ENCODE measurements around the gene MAD1L1.

The MAD1L1 gene

DNA sequence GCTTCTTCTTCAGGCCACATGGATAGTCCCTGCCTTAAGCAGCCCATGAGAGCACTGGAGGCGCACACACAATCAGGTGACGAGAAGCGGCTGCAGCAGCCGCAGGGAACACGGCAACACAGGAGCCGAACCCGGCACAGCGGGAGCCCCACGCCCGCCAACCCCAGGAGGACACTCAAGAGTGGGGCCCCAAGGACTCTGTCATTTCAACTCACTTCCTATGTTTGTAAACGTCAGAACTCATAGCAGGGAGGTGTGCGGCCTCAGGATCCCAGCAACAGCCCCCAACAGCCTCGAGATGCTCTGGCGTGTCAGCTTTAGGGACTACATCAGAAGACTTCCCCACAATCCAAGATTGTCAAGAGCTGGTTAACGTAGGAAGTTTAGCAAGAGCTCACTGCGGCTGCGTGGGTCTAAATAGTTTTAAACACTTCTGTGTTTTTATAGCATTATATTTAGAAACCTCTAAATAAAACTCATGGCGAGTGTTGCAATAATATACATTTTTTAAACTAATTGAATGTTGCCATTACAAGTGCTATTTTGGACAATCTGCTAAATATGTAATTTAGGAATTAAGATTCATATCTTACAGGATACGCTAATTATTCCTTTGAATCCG, 123.4 kb downstream of the MAD1L1 start:
- DNase-seq (ENCODE audit: low read depth): no peak
- TF ChIP-seq, protein P1, sequence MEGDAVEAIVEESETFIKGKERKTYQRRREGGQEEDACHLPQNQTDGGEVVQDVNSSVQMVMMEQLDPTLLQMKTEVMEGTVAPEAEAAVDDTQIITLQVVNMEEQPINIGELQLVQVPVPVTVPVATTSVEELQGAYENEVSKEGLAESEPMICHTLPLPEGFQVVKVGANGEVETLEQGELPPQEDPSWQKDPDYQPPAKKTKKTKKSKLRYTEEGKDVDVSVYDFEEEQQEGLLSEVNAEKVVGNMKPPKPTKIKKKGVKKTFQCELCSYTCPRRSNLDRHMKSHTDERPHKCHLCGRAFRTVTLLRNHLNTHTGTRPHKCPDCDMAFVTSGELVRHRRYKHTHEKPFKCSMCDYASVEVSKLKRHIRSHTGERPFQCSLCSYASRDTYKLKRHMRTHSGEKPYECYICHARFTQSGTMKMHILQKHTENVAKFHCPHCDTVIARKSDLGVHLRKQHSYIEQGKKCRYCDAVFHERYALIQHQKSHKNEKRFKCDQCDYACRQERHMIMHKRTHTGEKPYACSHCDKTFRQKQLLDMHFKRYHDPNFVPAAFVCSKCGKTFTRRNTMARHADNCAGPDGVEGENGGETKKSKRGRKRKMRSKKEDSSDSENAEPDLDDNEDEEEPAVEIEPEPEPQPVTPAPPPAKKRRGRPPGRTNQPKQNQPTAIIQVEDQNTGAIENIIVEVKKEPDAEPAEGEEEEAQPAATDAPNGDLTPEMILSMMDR (conservative IDR thresholded peaks at IDR 0.05; ENCODE audit: low read length): no peak
- H3K4me3 ChIP-seq (ENCODE audit: low read length): no peak overlapping the region

DNA sequence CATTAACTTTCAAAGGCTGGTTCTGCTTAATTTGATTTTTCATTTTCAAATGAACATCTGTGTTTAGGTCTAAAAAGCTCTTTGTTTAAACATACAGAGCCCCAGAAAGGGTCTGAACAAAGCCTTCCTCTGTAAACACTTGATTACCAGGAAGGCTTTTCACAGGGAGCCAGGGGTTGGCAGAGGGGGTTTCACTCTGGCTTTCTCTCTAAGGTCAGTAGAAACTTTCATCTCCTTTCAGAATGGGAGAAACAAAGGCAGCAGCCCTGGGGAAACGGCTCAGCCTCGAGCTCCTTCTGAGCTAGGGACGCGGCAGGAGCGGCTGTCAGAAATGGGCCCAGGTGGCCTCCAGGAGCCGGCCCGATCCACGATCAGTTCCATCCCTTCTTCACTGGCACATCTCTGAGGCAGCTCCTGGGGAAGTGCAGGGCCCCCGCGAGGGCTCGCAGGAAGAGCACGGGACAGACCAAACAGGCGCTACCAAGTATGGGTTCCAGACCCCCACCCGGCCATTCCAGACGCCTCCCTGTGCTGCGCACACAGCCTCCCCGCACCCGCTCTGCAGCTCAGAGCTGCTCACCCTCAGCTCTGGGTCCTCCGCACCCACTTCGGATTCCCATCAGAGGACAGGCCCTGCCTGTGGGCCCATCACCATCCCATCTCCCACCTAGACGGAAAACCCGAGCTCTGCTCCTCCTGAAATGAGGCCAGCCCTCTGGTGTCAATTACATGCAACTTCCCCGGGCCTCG, 124.1 kb downstream of the MAD1L1 start:
- TF ChIP-seq, protein P1 (conservative IDR thresholded peaks at IDR 0.05; ENCODE audit: low read length): no peak
- DNase-seq (ENCODE audit: low read depth): no peak
- no peak overlapping the region for H3K4me3 ChIP-seq (ENCODE audit: low read length)

DNA sequence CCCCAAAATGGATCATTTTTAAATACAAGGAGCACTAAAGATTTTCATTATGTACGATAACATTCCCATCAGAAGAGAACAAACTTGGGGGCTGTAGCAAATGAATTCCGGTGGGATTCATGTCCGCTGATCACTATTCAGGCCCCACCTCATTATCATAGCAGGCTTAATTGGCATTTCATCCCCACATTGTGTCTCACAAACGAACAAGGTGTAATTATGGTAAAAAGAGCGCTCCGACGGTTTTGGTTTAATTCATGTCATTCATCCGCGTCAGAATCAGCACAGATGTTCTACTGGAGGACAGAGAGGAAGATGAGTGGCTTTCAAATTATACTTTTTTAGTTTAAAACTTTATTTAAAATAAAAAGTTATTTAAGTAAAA, 124.7 kb downstream of the MAD1L1 start:
- DNase-seq (ENCODE audit: low read depth): no peak
- TF ChIP-seq, protein P1 (conservative IDR thresholded peaks at IDR 0.05; ENCODE audit: low read length): no peak
- H3K4me3 ChIP-seq (ENCODE audit: low read length): no peak overlapping the region

DNA sequence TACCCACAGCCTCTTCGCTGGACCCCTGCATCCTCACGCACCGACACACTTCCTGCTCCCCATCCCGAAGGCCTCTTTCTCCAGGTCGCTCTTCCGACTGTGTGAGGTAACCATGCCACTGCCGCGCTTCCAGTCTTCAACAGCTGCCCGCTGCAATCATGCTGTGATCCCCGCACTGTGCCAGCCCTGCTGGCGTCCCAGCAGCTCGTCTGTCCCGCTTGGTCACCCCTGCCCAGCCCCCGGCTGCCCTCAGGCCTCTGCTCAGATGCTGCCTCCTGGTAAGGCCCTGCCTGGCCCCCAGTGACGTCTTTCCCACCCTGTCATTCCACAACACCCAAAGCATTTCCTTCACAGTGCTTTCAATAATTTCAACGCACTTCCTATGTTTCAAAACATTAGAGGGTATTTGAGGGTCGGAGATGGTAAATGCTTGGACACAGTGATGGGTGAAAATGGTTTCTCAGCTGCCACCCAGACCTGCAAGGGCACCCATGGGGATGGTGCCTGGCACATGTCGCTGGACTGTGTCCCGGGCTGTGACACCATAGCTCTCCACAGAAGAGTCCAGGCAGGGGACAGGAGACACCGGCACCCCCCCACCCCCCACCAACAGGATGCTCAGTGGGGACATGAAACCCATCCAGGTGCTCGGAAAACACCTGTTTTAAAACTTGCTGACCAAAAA, 125.2 kb downstream of the MAD1L1 start:
- H3K4me3 ChIP-seq (ENCODE audit: low read length): no peak overlapping the region
- DNase-seq (ENCODE audit: low read depth): no peak
- TF ChIP-seq, protein P1 (conservative IDR thresholded peaks at IDR 0.05; ENCODE audit: low read length): no peak

DNA sequence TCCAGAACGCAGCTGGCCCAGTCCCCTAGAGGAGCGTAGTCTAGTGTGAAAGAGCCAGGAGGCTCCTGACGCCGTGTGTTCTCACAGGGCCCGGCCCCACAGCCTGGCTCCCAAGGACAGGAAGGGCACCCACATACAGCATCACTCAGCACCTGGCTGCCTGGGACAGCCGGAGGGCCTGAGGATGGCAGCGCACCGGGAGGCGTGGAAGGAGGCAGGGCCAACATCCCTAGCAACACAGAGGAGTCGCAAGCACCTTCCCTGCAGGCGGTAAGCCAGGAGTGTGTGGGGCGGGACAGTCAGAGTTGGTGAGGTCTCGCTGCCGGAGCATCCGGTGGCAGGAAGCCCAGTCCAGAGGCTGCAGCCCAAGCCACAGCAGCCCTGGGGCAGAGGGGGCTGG, 125.8 kb downstream of the MAD1L1 start:
- peak; percentile 28 for DNase-seq (ENCODE audit: low read depth)
- TF ChIP-seq, protein P1 (conservative IDR thresholded peaks at IDR 0.05; ENCODE audit: low read length): no peak
- H3K4me3 ChIP-seq (ENCODE audit: low read length): no peak overlapping the region

DNA sequence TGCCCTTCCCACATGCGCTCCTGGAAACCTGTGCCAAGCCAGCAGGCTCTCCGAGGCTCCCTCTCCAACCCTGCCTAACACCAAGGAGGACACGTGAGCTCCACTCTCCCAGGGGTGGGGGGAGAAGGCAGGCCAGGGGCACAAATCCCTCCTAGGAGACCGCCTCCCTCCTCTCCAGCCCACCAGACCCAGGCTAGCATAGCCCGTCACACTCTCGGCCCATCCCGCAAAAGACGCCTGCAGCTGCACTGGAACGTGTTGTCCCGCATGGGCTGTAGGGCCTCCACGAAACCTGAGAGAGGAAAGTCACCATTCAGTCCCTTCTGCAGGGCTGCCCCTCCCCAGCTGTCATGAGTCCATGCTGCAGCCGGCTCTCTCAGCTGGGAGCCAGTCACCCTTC, 126.3 kb downstream of the MAD1L1 start:
- TF ChIP-seq, protein P1 (conservative IDR thresholded peaks at IDR 0.05; ENCODE audit: low read length): no peak
- no peak overlapping the region for H3K4me3 ChIP-seq (ENCODE audit: low read length)
- no peak for DNase-seq (ENCODE audit: low read depth)
